ENCODE results near the gene MPDU1.
"Not testable (repeated sequence)": the region's sequence is repeated elsewhere in the genome, so short reads cannot be mapped to it uniquely, and the experiment has no call there.

Gene MPDU1

GRCh38 chr17:7614425-7615264 is 31.0 kb downstream of the MPDU1 start, which contains the start of gene FXR2:
FXR2 (minus strand) TSS chr17:7614897; CDS start chr17:7614532, 365 bp downstream.
- DNase-seq (ENCODE audit: low spot score), result peak; percentile 93

DNA sequence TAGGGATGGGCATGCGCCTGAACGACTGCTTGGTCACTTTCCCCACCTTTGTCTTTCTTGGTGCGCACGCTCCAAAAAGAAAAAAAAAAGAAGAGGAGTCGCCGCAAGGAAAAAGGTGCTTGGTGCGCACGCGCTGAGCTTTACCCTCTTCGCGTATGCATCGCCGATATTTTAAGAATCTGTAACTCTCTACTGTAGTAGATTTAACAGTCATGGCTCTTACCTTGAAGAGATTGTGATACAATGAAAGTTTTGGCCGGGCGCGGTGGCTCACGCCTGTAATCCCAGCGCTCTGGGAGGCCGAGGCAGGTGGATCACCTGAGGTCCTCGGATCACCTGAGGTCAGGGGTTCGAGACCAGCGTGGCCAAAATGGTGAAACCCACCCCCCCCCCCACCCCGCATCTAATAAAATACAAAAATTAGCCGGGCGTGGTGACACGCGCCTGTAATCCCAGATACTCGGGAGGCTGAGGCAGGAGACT is 31.7 kb downstream of the MPDU1 start:
- DNase-seq (ENCODE audit: low spot score), result no peak

GRCh38 chr17:7618608-7619007 is 35.0 kb downstream of the MPDU1 start:
- no peak for DNase-seq (ENCODE audit: low spot score)

GRCh38 chr17:7620835-7621234 is 37.2 kb downstream of the MPDU1 start:
- no peak for DNase-seq (ENCODE audit: low spot score)

DNA sequence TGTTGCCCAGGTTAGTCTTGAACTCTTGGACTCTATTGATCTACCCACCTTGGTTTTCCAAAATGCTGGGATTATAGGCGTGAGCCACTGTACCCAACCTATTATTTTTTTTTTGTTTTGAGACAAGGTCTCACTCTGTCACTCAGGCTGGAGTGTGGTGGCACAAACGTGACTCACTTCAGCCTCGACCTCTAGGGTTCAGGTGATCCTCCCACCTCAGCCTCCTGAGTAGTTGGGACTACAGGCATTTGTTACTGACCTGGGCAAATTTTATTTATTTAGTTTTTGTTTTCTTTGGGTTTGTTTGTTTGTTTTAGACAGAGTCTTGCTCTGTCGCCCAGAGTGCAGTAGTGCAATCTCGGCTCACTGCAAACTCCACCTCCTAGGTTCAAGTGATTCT is 40.0 kb downstream of the MPDU1 start:
- no peak for DNase-seq (ENCODE audit: low spot score)

DNA sequence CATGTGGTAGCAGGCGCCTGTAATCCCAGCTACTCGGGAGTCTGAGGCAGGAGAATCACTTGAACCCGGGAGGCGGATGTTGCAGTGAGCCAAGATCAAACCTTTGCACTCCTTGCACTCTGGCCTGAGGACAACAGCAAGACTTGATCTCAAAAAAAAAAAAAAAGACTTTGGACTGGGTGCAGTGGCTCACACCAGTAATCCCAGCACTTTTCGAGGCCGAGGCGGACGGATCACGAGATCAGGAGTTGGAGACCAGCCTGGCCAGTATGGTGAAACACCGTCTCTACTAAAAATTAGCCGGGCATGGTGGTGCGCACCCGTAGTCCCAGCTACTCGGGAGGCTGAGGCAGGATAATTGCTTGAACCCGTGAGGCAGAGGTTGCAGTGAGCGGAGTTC is 42.1 kb downstream of the MPDU1 start:
- not testable (repeated sequence) for DNase-seq (ENCODE audit: low spot score)

DNA sequence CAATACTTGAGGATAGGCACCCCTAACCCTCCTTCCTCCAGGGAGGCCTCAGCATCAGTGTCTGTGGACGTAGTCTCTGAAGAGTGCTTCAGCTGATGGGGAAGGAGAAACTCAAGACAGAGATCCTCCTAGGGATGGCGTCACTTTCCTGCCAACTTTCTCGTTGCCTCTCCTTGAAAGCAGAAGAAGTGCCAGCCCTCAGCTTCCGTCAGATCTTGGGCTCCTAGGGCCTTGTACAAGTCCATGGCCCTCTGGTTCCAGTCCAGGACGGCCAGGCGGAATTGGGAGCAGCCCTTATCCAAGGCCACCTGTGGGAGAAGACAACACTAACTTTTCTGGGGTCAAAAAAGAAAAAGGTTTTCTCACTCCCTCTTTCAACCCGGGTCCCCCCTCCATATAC is 42.7 kb downstream of the MPDU1 start:
- no peak for DNase-seq (ENCODE audit: low spot score)

DNA sequence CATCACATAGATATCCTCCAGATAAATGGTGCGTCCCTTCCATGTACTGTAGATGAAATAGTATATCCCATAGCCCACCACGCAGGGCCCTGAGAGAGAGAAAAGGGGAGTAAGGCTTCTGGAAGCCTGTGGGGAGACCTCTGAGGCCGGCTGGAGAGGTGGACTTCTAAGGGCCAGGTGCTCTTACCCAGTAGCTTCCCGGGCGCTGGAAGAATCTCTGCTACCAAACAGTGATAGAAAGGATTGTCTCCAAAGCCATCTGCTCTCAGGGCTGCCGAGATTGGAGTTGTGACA is 43.3 kb downstream of the MPDU1 start:
- DNase-seq (ENCODE audit: low spot score), result no peak

GRCh38 chr17:7627250-7628121 is 43.8 kb downstream of the MPDU1 start, which contains the start of gene SAT2:
SAT2 (minus strand) TSS chr17:7627821; CDS start chr17:7627635, 186 bp downstream.
- peak; percentile 84 for DNase-seq (ENCODE audit: low spot score)

GRCh38 chr17:7629939-7630571 is 46.4 kb downstream of the MPDU1 start, which contains the start of gene SHBG:
SHBG (plus strand) TSS chr17:7630135; CDS start chr17:7630173, 38 bp downstream.
- no peak for DNase-seq (ENCODE audit: low spot score)

- DNase-seq (ENCODE audit: low spot score), result no peak
Measured at GRCh38 chr17:7631398-7632380, 48.0 kb downstream of the MPDU1 start.

- DNase-seq (ENCODE audit: low spot score), result no peak
Measured at GRCh38 chr17:7632492-7632894, 48.8 kb downstream of the MPDU1 start.

DNA sequence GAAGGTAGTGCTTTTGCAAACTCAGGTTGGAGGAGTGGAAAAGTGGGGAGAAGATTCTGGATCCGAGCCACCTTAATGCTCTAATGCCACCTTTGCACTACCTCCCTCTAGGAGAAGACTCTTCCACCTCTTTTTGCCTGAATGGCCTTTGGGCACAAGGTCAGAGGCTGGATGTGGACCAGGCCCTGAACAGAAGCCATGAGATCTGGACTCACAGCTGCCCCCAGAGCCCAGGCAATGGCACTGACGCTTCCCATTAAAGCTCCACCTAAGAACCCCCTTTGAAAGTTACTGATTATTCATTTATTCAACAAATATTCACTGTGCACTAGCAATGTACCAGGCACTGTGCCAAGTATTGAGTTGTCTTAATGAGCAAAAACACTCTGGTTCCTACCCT is 49.4 kb downstream of the MPDU1 start:
- DNase-seq (ENCODE audit: low spot score), result no peak

GRCh38 chr17:7634384-7634783 is 50.7 kb downstream of the MPDU1 start:
- DNase-seq (ENCODE audit: low spot score), result no peak

DNA sequence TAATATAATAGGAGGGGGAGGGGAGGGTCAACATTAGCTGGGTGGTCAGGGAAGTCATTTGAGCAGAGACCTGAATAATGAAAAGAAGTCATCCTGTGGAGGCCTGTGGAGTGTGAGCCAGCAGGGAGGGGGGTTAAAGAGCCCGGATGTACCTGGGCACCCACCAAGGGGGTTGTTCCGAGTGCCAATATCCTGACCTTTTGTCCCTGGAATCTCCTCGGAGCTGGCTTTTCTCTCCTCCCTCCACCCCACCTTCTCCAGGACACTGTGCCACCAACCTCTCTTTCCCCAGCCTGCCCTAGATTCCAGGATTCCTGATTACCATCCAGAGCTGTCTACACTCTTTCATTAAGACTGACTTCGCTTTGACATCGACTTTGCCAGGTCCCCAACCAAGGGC is 52.5 kb downstream of the MPDU1 start:
- no peak for DNase-seq (ENCODE audit: low spot score)
